Measurements from ENCODE around the gene ELL.

Gene ELL

DNA sequence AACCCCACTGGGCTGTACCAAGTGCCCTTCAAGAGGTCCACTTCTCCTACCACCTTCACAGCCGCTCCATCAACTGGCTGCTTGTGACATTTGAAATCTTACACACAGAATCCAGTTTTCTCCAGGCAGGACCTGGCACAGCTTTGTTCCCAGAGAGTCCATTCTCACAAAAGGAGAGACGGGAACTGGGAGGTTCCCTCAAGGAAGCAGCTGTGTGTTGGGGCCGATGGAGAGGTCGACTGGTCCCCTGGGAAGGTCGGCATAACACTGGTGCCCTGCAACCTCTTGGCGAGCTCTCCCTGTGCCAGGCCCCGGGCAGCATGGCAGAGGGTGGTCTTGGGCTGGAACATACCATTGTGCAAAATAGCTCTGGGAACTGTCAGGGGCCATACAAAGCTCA, 21.5 kb downstream of the ELL start:
- Histone ChIP-seq H3K27me3 (no peaks in the 10 kb centered on the region), H3K36me3 (no peaks in the 10 kb centered on the region), H3K4me1 (peaks cover 9% of the 10 kb centered on the region; the same call in 1 of the 2 replicates), H3K4me3 (ENCODE audit: low read depth, low read length) (no peak overlapping the region), H3K9me3 (no peaks in the 10 kb centered on the region)
- no peak for DNase-seq
- TF ChIP-seq CTCF (IDR thresholded peaks at IDR 0.05; ENCODE audit: low read depth, low read length): no peak

DNA sequence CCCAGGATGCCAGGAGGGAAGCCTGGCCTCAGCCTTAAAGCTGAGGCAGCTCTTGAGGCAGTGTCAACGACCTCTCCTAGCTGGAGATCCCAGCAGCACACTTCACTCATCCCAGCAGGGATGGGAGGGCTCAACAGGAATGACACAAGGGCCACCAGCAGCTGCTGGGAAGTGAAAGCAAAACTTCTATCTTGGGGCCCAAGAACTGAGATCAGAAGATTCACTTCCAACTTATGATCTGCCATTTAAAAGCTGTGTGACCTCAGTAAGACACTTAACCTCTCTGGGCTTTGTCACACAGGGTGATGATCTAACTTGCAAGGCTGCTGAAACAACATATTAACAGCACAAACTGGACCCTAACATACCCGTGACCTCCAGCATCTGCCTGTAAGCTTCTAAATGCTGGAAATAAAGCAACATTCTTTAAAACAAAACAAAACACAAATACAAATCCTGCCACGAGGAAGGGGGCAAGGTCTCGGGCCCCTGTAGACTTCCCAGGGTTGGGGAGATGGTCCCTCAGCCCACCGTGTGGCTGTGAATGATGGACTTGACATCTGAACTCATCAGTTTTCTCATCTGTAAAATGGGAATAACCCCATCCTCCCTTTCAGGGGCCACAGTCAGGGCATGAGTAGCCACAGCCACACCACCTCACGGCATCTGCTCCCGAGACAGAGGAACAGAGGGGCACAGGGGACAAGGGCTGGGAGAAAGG, 22.7 kb downstream of the ELL start:
- Histone ChIP-seq H3K9me3 (no peaks in the 10 kb centered on the region), H3K36me3 (no peaks in the 10 kb centered on the region), H3K4me1 (peaks cover 7% of the 10 kb centered on the region), H3K4me3 (ENCODE audit: low read depth, low read length) (no peak overlapping the region), H3K27me3 (no peaks in the 10 kb centered on the region)
- no peak for TF ChIP-seq CTCF (IDR thresholded peaks at IDR 0.05; ENCODE audit: low read depth, low read length)
- DNase-seq: no peak

DNA sequence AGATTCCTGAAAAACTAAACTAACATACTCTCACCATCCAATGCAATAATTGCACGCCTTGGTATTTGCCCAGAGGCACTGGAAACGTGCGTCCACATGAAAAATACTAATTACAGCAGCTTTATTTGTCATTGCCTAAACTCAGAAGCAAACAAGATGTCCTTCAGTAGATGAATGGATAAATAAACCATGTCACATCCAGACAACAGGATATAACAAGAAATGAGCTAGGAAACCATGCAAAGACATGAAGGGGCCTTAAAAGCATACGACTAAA, 25.0 kb downstream of the ELL start:
- Histone ChIP-seq H3K4me3 (ENCODE audit: low read depth, low read length) (no peak overlapping the region), H3K9me3 (no peaks in the 10 kb centered on the region), H3K36me3 (no peaks in the 10 kb centered on the region), H3K27me3 (no peaks in the 10 kb centered on the region), H3K4me1 (no peaks in the 10 kb centered on the region; the same call in 1 of the 2 replicates)
- no peak for TF ChIP-seq CTCF (IDR thresholded peaks at IDR 0.05; ENCODE audit: low read depth, low read length)
- DNase-seq: no peak

DNA sequence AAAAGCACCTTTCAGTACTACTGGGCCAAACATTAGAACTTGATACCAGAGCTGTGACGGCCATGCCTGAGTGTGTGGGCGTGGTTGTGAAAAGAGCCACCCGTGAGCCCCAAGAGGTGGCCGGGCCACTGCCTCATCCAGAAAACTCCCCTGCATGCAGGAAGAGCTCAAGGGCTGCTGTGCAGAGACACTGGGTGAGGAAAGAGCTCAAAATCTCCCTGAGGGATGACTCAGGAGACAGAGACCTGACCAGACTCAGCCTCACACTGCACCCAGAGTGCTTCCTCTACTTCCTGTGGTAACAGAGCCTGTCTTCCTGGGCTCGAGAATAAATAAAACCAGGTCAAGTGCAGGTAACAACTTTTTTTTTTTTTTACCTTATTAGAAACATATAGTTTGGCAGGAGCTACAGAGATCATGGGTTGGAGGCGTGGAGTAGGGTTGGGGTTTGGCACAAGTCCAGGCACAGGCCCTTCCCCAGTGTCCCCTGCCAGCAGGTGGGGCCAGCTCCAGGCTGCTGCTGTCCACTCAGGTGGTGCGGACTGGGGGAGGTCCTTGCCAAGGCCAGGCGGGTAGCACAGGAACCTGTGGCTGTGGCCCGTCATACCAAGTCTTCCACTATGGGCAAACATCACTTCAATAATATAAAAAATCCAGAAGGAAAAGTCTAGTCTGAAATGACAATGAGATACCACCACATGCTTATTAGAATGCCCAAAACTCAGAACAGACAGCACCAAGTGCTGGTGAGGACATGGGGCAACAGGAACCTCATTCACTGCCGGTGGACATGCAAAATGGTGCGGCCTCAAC, 25.5 kb downstream of the ELL start:
- no peaks in the 10 kb centered on the region for H3K27me3 ChIP-seq
- TF ChIP-seq CTCF (IDR thresholded peaks at IDR 0.05; ENCODE audit: low read depth, low read length): no peak
- no peak overlapping the region for H3K4me3 ChIP-seq (ENCODE audit: low read depth, low read length)
- DNase-seq: no peak
- H3K36me3 ChIP-seq: no peaks in the 10 kb centered on the region
- H3K9me3 ChIP-seq: no peaks in the 10 kb centered on the region
- H3K4me1 ChIP-seq: no peaks in the 10 kb centered on the region; the same call in 1 of the 2 replicates

DNA sequence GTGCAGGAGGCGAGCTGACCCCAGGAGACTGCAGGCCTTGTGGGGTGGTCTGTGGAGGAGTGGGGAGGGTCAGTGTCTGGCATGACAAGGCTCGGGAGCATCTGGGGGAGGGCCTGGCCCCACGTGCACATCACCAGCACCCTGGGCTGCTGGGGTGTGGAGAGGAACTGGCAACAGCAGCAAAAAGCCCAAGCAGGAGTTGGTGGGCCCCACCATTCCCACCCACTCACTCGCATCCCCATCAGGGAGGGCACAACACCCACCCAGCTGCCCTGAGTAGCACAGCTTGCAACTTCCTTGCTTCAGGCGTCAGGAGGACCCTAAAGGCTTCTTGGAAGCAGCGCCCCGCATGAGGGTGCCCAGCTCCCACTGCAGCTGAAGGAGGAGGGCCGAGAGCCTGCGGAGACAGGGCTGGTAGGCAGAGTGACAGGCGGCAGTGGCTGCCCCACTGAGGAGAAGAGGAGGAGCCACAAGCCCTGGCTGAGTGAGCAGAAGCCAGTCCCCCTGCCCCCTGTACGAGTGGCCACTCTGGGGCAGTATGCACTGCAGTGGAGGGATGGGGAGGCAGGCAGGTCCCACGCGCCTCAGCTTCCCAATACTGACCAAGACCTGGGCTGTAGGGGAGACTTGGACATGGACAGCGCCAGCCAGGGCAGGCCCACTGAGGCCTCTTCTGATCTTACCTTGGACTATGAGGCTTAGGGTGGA, 26.5 kb downstream of the ELL start:
- no peaks in the 10 kb centered on the region for H3K9me3 ChIP-seq
- no peak overlapping the region for H3K4me3 ChIP-seq (ENCODE audit: low read depth, low read length)
- no peaks in the 10 kb centered on the region for H3K36me3 ChIP-seq
- no peak for TF ChIP-seq CTCF (IDR thresholded peaks at IDR 0.05; ENCODE audit: low read depth, low read length)
- H3K27me3 ChIP-seq: no peaks in the 10 kb centered on the region
- H3K4me1 ChIP-seq: no peaks in the 10 kb centered on the region; the same call in 1 of the 2 replicates
- no peak for DNase-seq
